ENCODE measurements around the gene OR2T4. TPM values are rescaled to one million over a fixed set of nuclear protein-coding genes. Genes with fewer than 3 reads are reported as not detected.

The OR2T4 gene
- total and polyA plus RNA-seq, 5 donors = not detected

GRCh38 chr1:248380854-248381253 is 19.4 kb downstream of the OR2T4 start:
- no peak overlapping the region for H3K4me3 ChIP-seq (ENCODE audit: low read length)
- WGBS = 82% methylated on average over 3 of the region's 3 CpGs
- DNase-seq = no peak

GRCh38 chr1:248388426-248388825 is 27.0 kb downstream of the OR2T4 start:
- H3K4me1 ChIP-seq (ENCODE audit: control insufficient read depth, insufficient read depth, low read length) = no peaks in the 10 kb centered on the region

More at GRCh38 chr1:248380854-248381253, 19.4 kb downstream of the OR2T4 start:
- intact Hi-C loops (cut with DNase I) = no loop called here
- H3K27ac ChIP-seq (ENCODE audit: low read length) = no peak overlapping the region
- ATAC-seq = no peak
- H3K27me3 ChIP-seq (ENCODE audit: control insufficient read depth, insufficient read depth) = no peaks in the 10 kb centered on the region
- H3K4me1 ChIP-seq (ENCODE audit: control insufficient read depth, insufficient read depth, low read length) = no peaks in the 10 kb centered on the region
- H3K9me3 ChIP-seq (ENCODE audit: control insufficient read depth, low read length) = no peaks in the 10 kb centered on the region

GRCh38 chr1:248393050-248393449 is 31.6 kb downstream of the OR2T4 start:
- intact Hi-C loops (cut with DNase I) = no loop called here
- DNase-seq = no peak
- Histone ChIP-seq H3K9me3 (ENCODE audit: control insufficient read depth, low read length) (no peaks in the 10 kb centered on the region), H3K4me1 (ENCODE audit: control insufficient read depth, insufficient read depth, low read length) (no peaks in the 10 kb centered on the region), H3K4me3 (ENCODE audit: low read length) (no peak overlapping the region), H3K27me3 (ENCODE audit: control insufficient read depth, insufficient read depth) (no peaks in the 10 kb centered on the region), H3K27ac (ENCODE audit: low read length) (no peak overlapping the region)
- 39% methylated on average over 2 of the region's 2 CpGs for WGBS
- ATAC-seq = no peak

More at GRCh38 chr1:248388426-248388825, 27.0 kb downstream of the OR2T4 start:
- Histone ChIP-seq H3K4me3 (ENCODE audit: low read length) (no peak overlapping the region), H3K27ac (ENCODE audit: low read length) (no peak overlapping the region), H3K9me3 (ENCODE audit: control insufficient read depth, low read length) (peaks cover 2% of the 10 kb centered on the region), H3K27me3 (ENCODE audit: control insufficient read depth, insufficient read depth) (no peaks in the 10 kb centered on the region)
- ATAC-seq = no peak
- WGBS = 53% methylated on average over 2 of the region's 2 CpGs
- intact Hi-C loops (cut with DNase I) = no loop called here
- no peak for DNase-seq

GRCh38 chr1:248402748-248403147 is 41.3 kb downstream of the OR2T4 start, which contains the start of gene OR2T1:
OR2T1 (plus strand) TSS chr1:248403048; CDS start chr1:248406148, 3,100 bp downstream.
- Histone ChIP-seq H3K27me3 (ENCODE audit: control insufficient read depth, insufficient read depth) (no peaks in the 10 kb centered on the region), H3K4me3 (ENCODE audit: low read length) (no peak within 1 kb of the TSS), H3K9me3 (ENCODE audit: control insufficient read depth, low read length) (no peaks in the 10 kb centered on the region), H3K27ac (ENCODE audit: low read length) (no peak within 1 kb of the TSS), H3K4me1 (ENCODE audit: control insufficient read depth, insufficient read depth, low read length) (no peaks in the 10 kb centered on the region)
- 61% methylated on average over 3 of the region's 3 CpGs for WGBS
- ATAC-seq = no peak
- no peak for DNase-seq
- intact Hi-C loops (cut with DNase I) = no loop called here

DNA sequence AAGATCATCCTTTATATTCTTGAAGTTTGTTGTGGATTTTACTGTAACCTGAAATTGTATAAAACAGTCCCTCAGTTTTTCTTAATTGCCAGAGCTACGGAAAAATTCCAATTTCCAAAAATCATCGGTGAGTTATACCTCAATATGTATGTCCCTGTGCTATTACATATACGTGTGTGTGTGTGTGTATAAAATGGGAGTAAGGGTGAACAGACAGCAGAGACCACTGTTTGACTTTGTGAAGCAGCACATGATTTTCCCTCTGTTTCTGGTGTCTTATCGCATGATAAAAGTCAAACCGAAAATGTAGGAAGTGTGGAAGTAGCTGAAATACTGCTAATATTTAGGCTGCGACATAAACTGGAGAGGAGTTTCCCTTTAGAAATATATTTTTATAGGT is 42.6 kb downstream of the OR2T4 start:
- intact Hi-C loops (cut with DNase I) = no loop called here
- DNase-seq (no peak), ATAC-seq (no peak)
- WGBS = 90% methylated on average over 6 of the region's 6 CpGs
- no peaks in the 10 kb centered on the region for H3K27me3 ChIP-seq (ENCODE audit: control insufficient read depth, insufficient read depth)
- H3K9me3 ChIP-seq (ENCODE audit: control insufficient read depth, low read length) = no peaks in the 10 kb centered on the region
- H3K4me1 ChIP-seq (ENCODE audit: control insufficient read depth, insufficient read depth, low read length) = no peaks in the 10 kb centered on the region
- no peak overlapping the region for H3K4me3 ChIP-seq (ENCODE audit: low read length)
- H3K27ac ChIP-seq (ENCODE audit: low read length) = no peak overlapping the region

DNA sequence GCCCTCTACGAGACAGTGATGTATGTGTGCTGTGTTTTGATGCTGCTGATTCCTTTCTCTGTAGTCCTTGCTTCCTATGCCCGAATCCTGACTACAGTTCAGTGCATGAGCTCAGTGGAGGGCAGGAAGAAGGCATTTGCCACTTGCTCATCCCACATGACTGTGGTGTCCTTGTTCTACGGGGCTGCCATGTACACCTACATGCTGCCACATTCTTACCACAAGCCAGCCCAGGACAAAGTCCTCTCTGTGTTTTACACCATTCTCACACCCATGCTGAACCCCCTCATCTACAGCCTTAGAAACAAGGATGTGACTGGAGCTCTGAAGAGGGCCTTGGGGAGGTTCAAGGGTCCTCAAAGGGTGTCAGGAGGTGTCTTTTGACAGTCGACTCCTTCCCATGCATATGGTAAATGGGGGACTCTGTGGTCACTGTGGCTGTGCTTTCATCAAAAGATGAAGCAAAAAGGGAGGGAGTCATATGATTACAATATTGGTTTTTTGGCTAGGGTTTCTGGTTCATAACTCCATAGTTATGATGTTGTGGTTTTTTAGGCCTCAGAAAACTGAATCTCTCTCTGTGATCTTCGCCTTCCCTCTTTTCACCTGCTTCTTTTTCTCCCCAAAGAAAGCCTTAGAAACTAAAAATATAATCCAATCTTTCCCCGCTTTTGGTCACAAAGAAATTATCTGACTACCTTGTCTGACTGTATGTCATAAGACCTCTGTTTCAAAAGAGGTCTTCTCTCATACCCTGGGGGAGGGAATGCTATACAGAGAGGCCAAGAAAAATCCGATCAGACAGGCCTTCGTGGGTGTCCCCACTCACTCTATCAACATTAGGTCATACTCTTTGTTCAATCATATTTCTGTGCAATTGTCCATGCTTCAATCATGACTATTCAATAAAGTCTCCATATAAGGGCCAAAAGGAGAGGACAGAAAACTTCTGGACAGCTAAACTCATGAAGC is 45.5 kb downstream of the OR2T4 start:
- DNase-seq (no peak), ATAC-seq (no peak)
- H3K4me1 ChIP-seq (ENCODE audit: control insufficient read depth, insufficient read depth, low read length) = no peaks in the 10 kb centered on the region
- H3K9me3 ChIP-seq (ENCODE audit: control insufficient read depth, low read length) = no peaks in the 10 kb centered on the region
- H3K4me3 ChIP-seq (ENCODE audit: low read length) = no peak overlapping the region
- no peak overlapping the region for H3K27ac ChIP-seq (ENCODE audit: low read length)
- intact Hi-C loops (cut with DNase I) = no loop called here
- 60% methylated on average over 8 of the region's 8 CpGs for WGBS
- no peaks in the 10 kb centered on the region for H3K27me3 ChIP-seq (ENCODE audit: control insufficient read depth, insufficient read depth)

Other genes starting within 250 kb of the OR2T4 start
- not detected for gene OR2M5, start 216.5 kb upstream of the OR2T4 start, total RNA-seq
- not detected for gene OR2M5, start 216.5 kb upstream of the OR2T4 start, polyA plus RNA-seq
- not detected for gene OR2M2, start 186.8 kb upstream of the OR2T4 start, total RNA-seq
- not detected for gene OR2M2, start 186.8 kb upstream of the OR2T4 start, polyA plus RNA-seq
- gene OR2M3, start 164.4 kb upstream of the OR2T4 start, total RNA-seq = not detected
- gene OR2M3, start 164.4 kb upstream of the OR2T4 start, polyA plus RNA-seq = not detected
- gene OR2M4, start 130.2 kb upstream of the OR2T4 start, total RNA-seq = not detected
- not detected for gene OR2M4, start 130.2 kb upstream of the OR2T4 start, polyA plus RNA-seq
- gene OR2T33, start 83.7 kb upstream of the OR2T4 start, total RNA-seq = not detected
- gene OR2T33, start 83.7 kb upstream of the OR2T4 start, polyA plus RNA-seq = not detected
- not detected for gene OR2T12, start 58.2 kb upstream of the OR2T4 start, total RNA-seq
- not detected for gene OR2T12, start 58.2 kb upstream of the OR2T4 start, polyA plus RNA-seq
- not detected for gene OR2M7, start 37.1 kb upstream of the OR2T4 start, total RNA-seq
- not detected for gene OR2M7, start 37.1 kb upstream of the OR2T4 start, polyA plus RNA-seq
- gene OR14C36, start 12.9 kb upstream of the OR2T4 start, total RNA-seq = not detected
- gene OR14C36, start 12.9 kb upstream of the OR2T4 start, polyA plus RNA-seq = not detected
- not detected for gene OR2T6, start 14.1 kb downstream of the OR2T4 start, total RNA-seq
- not detected for gene OR2T6, start 14.1 kb downstream of the OR2T4 start, polyA plus RNA-seq
- gene OR2T1, start 41.4 kb downstream of the OR2T4 start, total RNA-seq = not detected
- not detected for gene OR2T1, start 41.4 kb downstream of the OR2T4 start, polyA plus RNA-seq
- not detected for gene OR2T2, start 84.0 kb downstream of the OR2T4 start, total RNA-seq
- not detected for gene OR2T2, start 84.0 kb downstream of the OR2T4 start, polyA plus RNA-seq
- not detected for gene OR2T3, start 111.7 kb downstream of the OR2T4 start, total RNA-seq
- not detected for gene OR2T3, start 111.7 kb downstream of the OR2T4 start, polyA plus RNA-seq
- gene OR2T5, start 126.9 kb downstream of the OR2T4 start, total RNA-seq = not detected
- not detected for gene OR2T5, start 126.9 kb downstream of the OR2T4 start, polyA plus RNA-seq
- gene OR2G6, start 146.4 kb downstream of the OR2T4 start, total RNA-seq = not detected
- gene OR2G6, start 146.4 kb downstream of the OR2T4 start, polyA plus RNA-seq = not detected
- gene OR2T29, start 201.1 kb downstream of the OR2T4 start, total RNA-seq = not detected
- gene OR2T29, start 201.1 kb downstream of the OR2T4 start, polyA plus RNA-seq = not detected
- not detected for gene OR2T34, start 213.1 kb downstream of the OR2T4 start, total RNA-seq
- not detected for gene OR2T34, start 213.1 kb downstream of the OR2T4 start, polyA plus RNA-seq
- gene OR2T10, start 236.0 kb downstream of the OR2T4 start, total RNA-seq = not detected
- not detected for gene OR2T10, start 236.0 kb downstream of the OR2T4 start, polyA plus RNA-seq

Data from right cardiac atrium (tissue), 5 donors.